Measurements from ENCODE around the gene RAB5IF.

GRCh38 chr20:36573798-36574365 lies 31.7 kb upstream of the RAB5IF start:
- no peak for TF ChIP-seq CTCF (conservative IDR thresholded peaks at IDR 0.05; ENCODE audit: low read depth, low read length)
- TF ChIP-seq POLR2A (IDR thresholded peaks at IDR 0.05; ENCODE audit: low read depth, low read length): 0 out of 2 replicates have a peak, but pooled peaks have one; percentile 17
- no peak for TF ChIP-seq RAD21 (IDR thresholded peaks at IDR 0.05; ENCODE audit: low read length)
- no peak for TF ChIP-seq MAFK (IDR thresholded peaks at IDR 0.05; ENCODE audit: low read depth, low read length)
- TF ChIP-seq USF2 (IDR thresholded peaks at IDR 0.05; ENCODE audit: low read depth, low read length): no peak
- no peak for TF ChIP-seq RFX5 (IDR thresholded peaks at IDR 0.05; ENCODE audit: low read depth, low read length)
- no peak for TF ChIP-seq SMC3 (IDR thresholded peaks at IDR 0.05; ENCODE audit: low read depth, low read length)
- TF ChIP-seq ELK1 (IDR thresholded peaks at IDR 0.05; ENCODE audit: borderline replicate concordance, low read depth, low read length): no peak
